GM12892 (cell line): Measurements from ENCODE around the gene ECHDC1.

ENCODE experiments used
- POLR2A ChIP-seq: IDR thresholded peaks from 2 replicates; pipeline ENCODE4 v1.6.1; 2011; ENCODE audit warnings: low read depth, low read length, control low read depth
- POLR2AphosphoS5 ChIP-seq: IDR thresholded peaks from 2 replicates; pipeline ENCODE4 v1.6.1; 2011; ENCODE audit warnings: low read depth, low read length, control low read depth
- TAF1 ChIP-seq: IDR thresholded peaks from 2 replicates; pipeline ENCODE4 v1.6.1; 2011; ENCODE audit warnings: low read depth, mild to moderate bottlenecking, control low read depth, low read length, borderline replicate concordance

GRCh38 chr6:127347178-127347577 lies 3.8 kb upstream of the ECHDC1 start:
- TF ChIP-seq POLR2A (no peak), POLR2AphosphoS5 (no peak), TAF1 (no peak)
